ENCODE results near the gene OPRM1.
"Not testable (repeated sequence)": the region's sequence is repeated elsewhere in the genome, so short reads cannot be mapped to it uniquely, and the experiment has no call there.

Gene OPRM1

DNA sequence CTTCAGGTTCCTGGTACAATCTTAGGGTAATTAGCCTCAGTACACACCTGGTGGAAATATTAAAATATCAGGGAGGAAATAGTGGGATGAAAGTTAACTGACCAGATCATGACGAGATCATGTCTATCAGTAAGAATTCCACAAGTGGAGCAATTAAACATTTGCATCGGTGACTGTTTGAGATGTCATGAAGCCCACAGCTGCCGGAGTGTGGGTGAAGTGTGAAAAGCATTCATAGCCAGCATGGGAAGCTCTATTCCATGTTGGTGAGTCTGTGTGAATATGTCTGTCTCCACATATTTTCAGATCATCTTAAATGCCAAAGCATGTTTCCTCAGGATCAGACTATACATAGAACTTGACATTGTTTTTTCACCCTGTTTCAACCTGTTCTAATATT is 174.7 kb downstream of the OPRM1 start:
- DNase-seq: no peak

DNA sequence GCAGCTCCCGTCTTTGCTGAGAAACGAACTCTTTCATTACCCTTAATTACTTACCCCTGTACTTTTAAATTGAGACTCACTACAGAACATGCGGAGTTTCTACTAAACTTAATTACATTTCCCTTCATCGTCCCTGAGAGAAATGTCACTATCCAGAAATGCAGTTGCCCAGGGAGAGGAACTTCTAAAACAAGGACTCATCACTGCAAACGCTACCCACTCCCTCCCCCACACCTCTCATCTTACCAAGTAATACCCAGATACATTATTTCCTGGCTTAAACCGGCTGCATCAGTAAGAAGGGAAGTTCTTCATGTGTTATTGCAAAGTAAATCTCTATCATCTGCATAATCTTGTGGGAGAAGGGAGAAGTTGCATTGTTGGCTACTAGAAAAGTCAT is 179.3 kb downstream of the OPRM1 start:
- DNase-seq: no peak

DNA sequence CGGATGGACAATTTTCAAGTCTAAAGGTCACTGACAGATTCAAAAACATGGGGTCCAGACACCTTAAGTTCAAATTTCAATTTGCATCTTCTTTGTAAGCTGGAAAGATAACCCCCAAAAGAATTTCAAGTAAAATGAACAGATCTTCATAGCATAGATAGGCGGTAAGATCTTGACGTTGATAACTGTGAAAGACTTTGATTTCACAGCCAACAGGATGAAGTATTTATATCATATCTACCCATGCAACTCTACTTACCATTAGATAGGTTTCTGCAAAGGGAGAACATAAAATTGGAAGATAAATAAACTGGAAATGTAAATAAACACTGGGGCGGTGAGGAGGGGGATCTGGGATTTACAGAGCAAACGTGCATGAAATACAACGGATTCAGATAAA is 179.7 kb downstream of the OPRM1 start:
- no peak for DNase-seq

DNA sequence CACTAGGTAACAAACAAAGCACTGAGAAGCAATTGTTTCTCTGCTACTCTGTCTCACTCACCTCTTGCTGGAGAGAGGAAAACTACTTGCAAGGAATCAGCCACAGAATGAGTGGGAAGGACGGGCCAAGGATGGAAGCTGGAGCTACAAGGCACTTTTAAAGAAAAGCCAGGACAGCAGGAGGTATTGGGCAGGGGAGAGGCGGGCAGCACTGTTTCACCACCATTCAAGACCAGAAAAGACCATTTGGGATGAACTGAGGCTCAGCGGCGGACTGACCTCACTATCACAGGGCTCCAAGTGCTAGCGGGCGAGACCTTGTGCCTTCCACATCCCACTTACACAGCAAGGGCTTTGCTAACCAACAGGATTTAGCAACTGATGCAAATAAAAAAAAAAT is 180.2 kb downstream of the OPRM1 start:
- no peak for DNase-seq

DNA sequence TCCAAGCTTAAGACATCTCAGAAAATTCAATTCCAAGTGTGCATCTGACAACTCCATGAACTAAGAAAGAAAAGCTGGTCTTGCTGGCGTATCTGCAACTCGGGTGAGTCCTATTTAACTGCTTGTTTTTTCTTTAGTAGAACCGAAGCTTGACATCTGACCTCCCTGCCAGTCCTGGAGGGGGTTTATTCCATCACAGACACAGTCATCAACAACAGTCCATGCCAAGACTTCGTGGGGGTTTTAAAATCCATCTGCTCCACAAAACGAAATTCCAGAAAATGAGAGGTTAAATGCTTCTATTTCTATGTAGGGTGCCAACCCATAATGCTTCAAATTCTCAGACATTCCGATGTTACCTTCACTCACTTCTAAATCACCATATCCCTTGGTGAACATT is 183.7 kb downstream of the OPRM1 start:
- DNase-seq: no peak

DNA sequence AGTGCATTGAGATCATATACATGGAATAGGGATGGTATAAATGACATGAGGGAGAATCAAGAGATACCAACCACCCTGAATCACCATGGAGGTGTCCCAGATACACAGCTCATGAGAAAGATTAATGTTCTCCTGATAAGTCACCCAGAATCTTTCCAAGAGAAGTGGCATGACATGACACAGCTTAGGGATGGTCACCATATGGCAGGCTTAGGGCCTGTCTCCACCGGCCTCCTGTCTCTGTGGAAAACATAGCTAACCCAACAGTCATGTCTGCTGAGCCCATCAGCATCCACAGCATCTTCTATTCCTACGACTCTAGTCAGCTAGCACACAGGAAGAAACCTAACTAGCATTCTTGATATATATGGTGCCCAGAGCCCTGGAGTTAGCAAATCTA is 184.3 kb downstream of the OPRM1 start:
- DNase-seq: no peak

DNA sequence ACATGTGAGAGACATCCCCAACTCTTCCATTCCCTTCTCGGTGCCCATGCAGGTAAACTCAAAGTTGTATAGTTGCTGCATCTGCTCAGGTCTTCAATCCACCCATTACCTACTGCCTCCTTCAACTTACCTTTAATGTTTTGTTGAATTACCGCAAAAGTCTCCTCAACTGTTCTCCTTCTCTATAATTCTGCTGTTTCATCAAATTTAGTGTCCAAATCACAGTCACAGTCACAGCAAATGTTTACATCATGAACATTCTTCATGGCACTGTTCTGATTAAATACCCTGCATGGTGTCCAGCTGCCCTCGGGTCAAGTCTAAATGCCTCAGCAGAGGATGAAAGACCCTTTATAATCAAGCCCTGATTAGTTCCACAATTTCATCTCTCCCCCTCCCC is 187.4 kb downstream of the OPRM1 start:
- no peak for DNase-seq

DNA sequence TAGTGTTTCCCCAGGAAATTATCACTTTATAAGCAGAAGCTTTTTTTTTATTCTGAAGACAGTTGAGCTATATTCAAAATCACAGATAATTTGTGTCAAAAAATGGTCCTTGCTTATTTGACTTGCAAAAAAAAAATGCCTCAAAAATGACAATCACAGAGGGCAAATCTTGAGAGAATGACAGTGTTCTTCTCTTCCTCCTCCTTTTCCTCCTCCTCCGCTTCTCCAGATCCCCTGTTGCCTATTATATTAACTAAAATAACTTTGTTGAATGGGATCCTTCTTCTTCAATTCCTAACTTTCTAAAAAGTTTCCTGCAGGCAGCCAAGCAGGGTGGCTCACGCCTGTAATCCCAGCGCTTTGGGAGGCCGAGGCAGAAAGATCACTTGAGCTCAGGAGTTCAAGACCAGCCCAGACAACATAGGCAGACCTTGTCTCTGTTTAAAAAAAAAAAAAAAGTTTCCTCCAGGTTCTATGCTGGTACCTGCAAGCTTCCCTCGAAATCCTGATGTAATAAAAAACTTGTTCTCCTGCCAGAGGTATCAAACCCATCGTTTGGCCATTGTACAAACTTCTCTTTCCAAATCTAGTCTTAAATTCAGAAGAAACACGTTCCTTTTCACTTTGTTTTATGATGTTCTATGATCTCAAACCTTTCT is 189.0 kb downstream of the OPRM1 start:
- DNase-seq: no peak

DNA sequence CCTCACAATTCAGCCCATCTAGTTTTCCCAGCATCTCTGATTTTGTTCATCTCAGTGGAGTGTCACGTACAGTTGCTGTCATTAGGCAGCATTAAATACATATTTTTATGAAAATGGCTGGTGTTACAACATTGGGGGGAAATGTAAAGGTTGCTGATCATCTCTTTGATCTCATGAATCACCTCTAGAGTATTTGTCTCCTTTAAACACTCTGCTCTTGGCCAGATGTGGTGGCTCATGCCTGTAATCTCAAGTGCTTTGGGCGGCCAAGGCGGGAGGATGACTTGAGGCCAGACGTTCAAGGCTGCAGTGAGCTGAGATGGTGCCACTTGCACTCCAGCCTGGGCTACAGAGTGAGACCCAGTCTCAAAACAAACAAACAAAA is 189.5 kb downstream of the OPRM1 start:
- DNase-seq: no peak

DNA sequence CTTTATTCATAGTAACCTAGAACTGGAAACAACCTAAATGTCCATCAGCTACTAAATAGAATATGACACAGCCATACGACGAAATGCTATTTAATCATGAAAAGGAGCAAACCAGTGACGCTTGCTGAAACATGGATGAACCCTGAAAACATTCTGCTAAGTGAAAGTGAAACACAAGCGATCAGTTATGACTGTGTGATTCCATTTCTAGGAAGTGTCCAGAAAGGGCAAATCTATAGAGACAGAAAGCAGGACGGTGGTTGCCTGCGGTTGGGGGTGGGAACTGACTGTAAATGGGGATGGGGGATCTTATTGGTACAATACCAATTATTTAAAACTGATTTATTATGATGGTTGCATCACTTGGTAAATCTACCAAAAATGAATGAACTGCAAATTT is 190.7 kb downstream of the OPRM1 start:
- no peak for DNase-seq

DNA sequence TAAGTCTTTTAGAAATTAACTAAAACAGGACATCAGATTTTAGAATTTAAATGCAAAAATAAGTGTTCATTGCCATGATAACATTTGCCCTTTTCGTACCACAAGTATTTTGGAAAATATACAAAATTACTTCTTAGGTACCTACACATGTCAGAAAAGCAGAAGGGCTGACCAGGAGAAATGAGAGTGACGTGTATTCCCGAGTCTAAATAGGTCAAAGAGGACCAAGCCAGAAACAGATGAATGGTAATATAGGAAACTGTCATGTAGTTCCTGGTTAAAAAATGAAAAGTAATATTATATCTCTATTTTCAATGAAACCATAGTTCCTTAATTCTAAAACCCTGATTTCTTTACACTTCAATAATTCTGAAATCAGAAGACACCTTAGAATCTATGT is 191.4 kb downstream of the OPRM1 start:
- DNase-seq: no peak

DNA sequence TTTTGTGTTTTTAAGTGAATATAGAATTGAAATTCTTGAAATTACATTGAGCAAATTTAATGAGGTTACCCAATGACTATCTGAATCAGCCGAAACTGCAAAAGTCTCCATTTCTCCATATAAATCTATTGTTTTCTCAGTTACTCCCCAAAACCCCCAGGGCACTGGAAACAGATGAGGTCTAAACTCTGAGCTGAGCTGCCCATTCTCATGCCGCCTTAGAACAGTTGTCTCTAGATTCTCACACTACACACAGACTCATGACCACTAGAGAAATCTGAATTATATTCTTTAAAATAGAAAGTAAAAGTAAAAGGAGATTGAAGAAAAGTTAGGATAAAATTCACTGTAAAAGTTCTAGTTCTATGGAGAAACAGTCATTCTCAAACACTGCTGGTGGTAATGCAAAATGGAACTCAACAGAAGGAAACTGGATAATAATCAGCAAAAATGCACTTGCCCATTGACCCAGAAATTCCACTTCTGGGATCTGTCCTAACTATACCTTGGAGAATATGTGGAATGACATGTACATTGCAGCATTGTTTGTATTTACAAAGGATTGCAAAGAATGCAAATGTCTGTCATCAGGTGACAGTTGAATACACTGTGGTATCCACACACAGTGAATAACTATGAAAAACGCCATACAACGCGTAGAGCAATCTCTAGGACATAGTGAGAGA is 192.0 kb downstream of the OPRM1 start:
- no peak for DNase-seq

DNA sequence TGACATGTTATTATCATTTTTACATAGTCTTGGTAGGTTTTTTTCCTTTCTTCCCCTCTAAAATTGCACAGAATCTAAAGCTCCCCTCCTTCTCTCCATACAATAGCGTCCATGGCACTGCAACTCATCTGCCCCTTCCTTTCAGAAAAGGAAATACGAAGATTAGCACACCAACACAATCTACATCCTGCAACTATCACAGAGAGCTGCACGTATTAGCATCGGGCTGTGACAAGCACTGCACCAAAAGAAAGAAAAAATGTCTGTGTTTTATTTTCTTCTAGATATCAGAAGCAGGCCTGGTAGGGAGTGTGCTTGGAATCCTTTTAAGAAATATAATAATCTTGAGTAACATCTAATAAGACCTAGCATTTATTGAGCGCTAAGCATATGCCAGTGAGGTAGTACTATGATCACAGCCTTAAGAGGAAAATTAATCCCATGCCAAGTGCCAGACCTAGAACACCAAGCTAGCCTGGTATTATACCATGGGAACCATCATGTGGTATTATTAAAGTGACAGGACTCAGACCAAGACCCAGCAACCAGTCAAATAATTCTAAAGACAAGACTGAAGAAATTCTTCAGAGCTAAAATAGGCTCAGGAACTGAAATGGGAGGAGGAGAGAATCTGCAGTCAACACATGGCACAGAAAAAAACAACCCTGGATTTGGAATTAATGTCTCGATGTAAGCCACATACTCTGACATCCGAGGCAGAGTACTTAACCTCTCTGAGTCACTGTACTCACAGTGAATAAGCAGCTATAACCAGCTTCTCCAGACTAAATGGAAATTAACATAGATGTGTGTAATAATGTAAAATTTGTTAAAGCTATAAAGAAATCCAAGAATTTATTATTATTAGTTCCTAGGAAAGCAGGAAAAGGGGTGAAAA is 193.2 kb downstream of the OPRM1 start:
- no peak for DNase-seq

DNA sequence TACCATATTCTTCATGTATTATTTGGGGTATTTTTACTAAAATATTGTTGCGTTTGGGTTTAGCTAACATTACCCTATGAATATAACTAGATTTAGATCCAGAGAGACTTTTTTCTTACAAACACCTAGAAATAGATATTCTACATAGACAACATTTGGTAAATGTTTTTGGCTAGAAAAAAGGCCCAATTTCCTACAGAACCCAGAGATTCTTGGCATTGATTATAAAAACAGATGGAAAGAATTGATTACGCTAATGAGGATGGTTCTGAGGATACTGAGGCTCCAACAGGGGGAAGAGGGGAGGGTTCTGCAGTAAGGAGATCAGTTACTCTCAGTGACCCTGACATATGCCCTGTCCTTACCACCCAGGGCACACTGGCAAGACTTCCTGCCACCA is 194.3 kb downstream of the OPRM1 start:
- no peak for DNase-seq

DNA sequence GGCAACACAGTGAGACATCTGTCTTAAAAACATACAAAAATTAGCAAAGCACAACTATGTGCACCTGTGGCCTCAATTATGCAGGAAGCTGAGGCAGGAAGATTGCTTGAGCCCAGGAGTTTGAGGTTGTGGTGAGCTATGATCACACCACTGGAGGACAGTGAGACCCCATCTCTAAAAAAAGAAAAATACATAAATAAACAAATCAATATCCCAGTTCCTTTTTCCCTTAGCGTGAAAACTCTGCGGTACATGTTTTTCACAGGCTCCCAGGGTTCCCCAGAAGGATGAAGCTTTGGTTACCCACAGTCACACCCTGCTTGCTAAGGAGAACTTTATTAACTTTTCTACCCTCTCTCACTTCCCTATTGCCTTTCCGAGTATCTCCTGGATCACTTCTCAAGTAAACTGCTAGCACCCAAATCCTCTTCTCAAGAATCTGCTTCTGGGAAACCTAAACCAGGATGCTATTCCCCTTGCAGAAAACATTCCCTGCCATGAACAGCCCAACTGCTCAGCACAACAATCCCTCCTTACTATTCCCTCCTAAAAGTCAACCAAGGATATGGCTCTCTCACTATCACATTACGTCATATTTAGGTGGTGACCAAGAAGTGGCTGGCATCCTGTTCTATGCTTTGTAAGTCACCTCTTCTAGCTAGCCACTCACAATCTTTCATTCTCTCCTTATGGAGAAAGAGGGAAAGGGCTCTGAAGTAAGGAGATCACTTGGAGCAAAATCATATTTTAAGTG is 195.2 kb downstream of the OPRM1 start:
- DNase-seq: no peak

DNA sequence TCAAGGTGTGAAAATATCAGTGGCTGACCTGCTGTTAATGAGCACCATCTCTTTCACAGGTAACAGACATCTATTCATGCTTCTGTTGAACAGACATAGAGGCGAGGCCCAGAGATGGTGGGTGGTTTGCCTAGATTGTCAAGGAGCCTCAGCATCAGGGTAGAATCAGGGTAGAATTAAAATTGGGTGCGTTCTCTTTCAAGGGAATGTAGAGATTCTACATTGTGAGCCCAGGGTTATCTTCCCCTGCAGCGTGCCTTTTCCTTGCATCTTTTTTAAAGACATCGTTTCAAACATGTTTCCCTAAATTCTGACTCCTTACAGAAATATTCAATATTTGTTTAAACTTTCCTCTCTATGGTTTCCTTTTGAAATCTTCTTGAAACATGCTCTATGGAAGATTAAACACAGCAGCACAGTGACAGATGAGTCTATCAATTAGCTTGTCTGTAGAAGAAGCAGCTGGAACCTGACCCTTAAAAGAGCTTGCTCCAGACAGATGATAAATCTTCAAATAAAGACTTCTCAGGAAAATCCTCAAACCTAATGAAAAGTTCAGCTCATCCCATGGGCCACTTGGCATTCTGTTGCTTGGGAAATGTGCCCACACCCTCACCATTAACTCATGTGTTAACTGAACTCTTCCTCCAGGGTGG is 197.7 kb downstream of the OPRM1 start:
- DNase-seq: no peak

DNA sequence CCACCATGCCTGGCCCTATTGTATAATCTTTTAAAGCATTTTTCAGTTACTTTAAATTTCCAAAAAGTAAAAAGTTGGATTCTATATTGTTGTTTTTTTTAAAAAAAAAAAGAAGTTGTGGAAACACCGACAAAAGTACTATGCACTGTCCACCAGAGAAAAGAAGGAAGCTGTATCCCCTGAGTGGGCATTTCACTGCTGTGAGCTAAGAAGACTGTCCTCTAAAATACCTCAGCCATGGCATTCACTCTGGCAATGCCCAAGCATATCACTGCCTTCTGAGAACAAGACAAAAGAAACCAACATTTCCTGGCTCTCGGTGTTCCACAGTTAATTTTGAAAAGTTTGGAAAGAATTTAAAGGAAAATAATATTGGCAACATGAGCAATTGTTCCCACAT is 199.8 kb downstream of the OPRM1 start:
- no peak for DNase-seq

DNA sequence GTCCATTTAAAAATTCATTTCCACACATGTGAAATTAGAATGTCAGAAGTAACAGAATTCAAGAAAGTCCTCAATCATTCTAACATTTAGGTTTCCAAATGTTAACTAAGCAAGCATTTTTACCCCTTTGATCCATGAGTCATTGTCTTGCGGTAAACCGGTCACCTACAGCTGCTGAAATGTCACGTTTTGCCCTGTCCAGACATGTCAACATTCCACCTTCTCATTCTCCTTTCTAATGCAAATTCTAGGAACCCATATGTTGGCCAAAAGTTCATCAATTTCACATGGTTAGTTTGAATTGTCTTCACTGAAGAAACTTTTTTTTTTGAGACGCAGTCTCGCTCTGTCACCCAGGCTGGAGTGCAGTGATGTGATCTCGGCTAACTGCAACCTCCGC is 200.4 kb downstream of the OPRM1 start:
- DNase-seq: no peak

DNA sequence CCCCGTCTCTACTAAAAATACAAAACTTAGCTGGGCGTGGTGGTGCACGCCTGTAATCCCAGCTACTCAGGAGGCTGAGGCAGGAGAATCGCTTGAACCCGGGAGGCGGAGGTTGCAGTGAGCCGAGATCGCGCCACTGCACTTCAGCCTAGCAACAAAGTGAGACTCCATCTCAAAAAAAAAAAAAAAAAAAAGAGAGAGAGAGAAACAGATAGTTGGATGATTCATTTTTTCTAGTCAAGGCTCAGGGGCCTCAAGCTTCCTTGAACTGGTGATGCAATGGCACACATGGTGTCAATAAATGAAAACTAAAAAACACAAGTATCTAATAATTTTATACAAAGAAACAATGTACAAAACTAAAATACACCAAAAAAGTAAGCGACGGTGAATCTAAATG is 202.0 kb downstream of the OPRM1 start:
- DNase-seq: not testable (repeated sequence)

DNA sequence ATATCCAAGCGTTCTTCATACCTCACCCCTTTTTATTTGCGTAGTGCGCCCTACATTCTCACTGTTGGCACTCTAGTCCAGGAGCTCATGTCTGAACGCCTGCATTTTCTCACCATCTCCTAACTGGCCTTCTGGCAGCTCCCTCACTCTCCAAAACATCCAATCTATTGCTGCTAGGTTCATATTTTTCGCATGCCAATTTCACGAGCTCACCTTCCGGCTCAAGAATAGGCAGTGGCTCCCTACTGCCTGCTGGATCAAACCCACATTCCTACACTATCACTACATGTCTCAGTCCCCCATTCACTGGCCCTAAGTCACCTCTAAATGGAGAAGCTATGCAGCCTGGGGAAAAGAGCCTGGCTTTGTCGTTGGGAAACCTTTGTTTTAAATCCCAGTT is 202.5 kb downstream of the OPRM1 start:
- DNase-seq: no peak

DNA sequence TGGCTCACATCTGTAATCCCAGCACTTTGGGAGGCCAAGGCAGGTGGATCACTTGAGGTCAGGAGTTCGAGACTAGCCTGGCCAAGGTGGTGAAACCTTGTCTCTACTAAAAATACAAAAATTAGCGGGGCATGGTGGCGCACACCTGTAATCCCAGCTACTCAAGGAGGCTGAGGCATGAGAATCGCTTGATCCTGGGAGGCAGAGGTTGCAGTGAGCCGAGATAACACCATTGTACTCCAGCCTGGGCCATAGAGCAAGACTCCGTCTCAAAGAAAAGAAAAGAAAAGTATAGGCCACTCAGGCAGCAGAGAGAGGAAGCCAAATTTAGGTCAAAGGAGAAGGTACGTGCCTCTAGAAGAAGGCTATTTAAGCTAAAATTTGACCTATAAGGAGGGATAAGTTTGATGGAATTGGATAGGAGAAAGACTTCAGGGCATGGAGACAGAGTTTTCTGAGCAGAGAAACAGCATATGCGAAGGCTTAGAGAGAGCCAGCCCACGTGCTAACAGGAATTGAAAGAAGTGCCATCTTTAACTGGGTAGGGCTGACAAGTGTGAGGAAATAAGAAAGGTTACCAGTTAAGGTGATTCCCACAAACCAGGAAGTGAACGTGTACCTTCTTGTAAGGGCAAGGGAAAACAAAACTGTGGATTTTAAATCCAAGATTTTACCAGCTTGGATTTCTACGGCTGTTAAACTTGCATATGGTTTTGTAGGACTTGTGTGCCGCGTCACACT is 203.7 kb downstream of the OPRM1 start:
- no peak for DNase-seq
